ENCODE data around the gene BLM.
"Not testable (repeated sequence)": the region's sequence is repeated elsewhere in the genome, so short reads cannot be mapped to it uniquely, and the experiment has no call there.

The BLM gene

GRCh38 chr15:90845201-90845949 is 128.2 kb downstream of the BLM start:
- DNase-seq (ENCODE audit: low read depth in 2 of 2): peak in 1 of 2 donors; percentile 79

GRCh38 chr15:90849424-90849823 is 132.3 kb downstream of the BLM start:
- not testable (repeated sequence) for DNase-seq (ENCODE audit: low read depth in 2 of 2)

GRCh38 chr15:90851114-90851513 is 134.0 kb downstream of the BLM start:
- peak in 1 of 2 donors; percentile 66 for DNase-seq (ENCODE audit: low read depth in 2 of 2)

GRCh38 chr15:90851940-90852339 is 134.8 kb downstream of the BLM start:
- no peak for DNase-seq (ENCODE audit: low read depth in 2 of 2)

- no peak for DNase-seq (ENCODE audit: low read depth in 2 of 2)
Measured at GRCh38 chr15:90855139-90855538, 138.0 kb downstream of the BLM start.

GRCh38 chr15:90857337-90857736 is 140.2 kb downstream of the BLM start:
- DNase-seq (ENCODE audit: low read depth in 2 of 2): no peak

- no peak for DNase-seq (ENCODE audit: low read depth in 2 of 2)
Measured at GRCh38 chr15:90857883-90858443, 140.8 kb downstream of the BLM start.

GRCh38 chr15:90859234-90860131 is 142.3 kb downstream of the BLM start:
- no peak for DNase-seq (ENCODE audit: low read depth in 2 of 2)

GRCh38 chr15:90860450-90860849 is 143.3 kb downstream of the BLM start:
- DNase-seq (ENCODE audit: low read depth in 2 of 2): no peak

GRCh38 chr15:90860942-90861675 is 144.0 kb downstream of the BLM start:
- no peak for DNase-seq (ENCODE audit: low read depth in 2 of 2)

GRCh38 chr15:90862487-90862886 is 145.3 kb downstream of the BLM start:
- DNase-seq (ENCODE audit: low read depth in 2 of 2): no peak

GRCh38 chr15:90862964-90863778 is 146.0 kb downstream of the BLM start:
- no peak for DNase-seq (ENCODE audit: low read depth in 2 of 2)

- no peak for DNase-seq (ENCODE audit: low read depth in 2 of 2)
Measured at GRCh38 chr15:90863987-90864386, 146.8 kb downstream of the BLM start.

GRCh38 chr15:90864507-90864906 is 147.4 kb downstream of the BLM start:
- DNase-seq (ENCODE audit: low read depth in 2 of 2): no peak

- DNase-seq (ENCODE audit: low read depth in 2 of 2): no peak
Measured at GRCh38 chr15:90865702-90866101, 148.6 kb downstream of the BLM start.

Data from stimulated activated CD8-positive, alpha-beta memory T cell treated with anti-CD3 and anti-CD28 coated beads, Interleukin-15, amount 100 ng/mL, for 48 hours (primary cell).